A172 (cell line): ENCODE data around the gene SET. TPM values are rescaled to one million over a fixed set of nuclear protein-coding genes. Genes with fewer than 3 reads are reported as not detected.
A peak's percentile ranks its signal among the peaks of the same experiment; 100 is the strongest.

Source experiments
- DNase-seq: peaks from one replicate; pipeline ENCODE4 v3.0.0-alpha.2; 2015; ENCODE audit warnings: low spot score
- total RNA-seq: library from RNA; depleted of rRNA; stranded (reverse); fragments of >200 nt; shearing (Covaris generic); gene quantifications from 2 replicates; pipeline ENCODE4 v1.2.3, GENCODE V29; 2014

SET gene
- total RNA-seq, 1 experiment from 2014 or later: 1,647 TPM

DNA sequence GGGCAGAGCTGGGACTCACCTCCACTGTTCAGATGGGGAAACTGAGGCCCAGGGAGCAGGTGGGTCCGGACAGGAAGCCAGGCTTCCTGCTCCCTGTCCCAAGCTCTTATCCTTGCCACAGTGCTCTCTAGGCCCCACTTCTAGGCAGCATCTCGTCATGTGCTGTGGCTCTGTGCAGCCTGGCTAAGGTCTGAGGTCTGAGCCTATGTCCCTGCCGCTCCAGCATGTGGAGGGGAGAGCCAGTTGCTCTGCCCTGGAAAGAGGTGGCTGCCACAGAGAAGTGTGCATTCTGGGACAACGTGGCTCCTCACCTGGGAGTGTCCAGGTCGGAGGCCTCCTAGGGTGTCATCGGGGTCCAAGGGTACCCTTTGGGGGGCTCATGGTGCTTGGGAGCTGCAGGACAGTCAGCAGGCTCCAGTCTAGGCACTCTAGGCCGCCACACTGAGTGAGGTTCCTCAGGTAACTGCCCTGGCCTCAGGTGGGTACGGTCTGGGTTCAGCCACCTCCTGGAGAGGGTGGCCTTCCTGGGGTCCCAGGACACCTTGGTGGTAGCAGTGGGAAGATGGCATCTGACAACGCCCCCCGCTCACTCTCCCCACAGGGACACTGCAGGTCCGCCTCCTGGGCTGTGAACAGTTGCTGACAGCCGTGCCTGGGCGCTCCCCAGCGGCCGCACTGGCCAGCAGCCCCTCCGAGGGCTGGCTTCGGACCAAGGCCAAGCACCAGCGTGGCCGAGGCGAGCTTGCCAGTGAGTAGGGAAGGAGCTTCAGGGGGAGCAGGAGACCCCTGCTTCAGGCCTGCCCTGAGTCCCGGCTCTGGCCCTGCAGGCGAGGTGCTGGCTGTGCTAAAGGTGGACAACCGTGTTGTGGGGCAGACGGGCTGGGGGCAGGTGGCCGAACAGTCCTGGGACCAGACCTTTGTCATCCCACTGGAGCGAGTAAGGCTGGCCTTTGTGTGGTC lies 23.7 kb downstream of the SET start:
- DNase-seq: no peak

- DNase-seq: no peak
Observed at GRCh38 chr9:128713411-128713780, 24.4 kb downstream of the SET start.

- no peak for DNase-seq
Observed at GRCh38 chr9:128713941-128714573, 25.0 kb downstream of the SET start.

DNA sequence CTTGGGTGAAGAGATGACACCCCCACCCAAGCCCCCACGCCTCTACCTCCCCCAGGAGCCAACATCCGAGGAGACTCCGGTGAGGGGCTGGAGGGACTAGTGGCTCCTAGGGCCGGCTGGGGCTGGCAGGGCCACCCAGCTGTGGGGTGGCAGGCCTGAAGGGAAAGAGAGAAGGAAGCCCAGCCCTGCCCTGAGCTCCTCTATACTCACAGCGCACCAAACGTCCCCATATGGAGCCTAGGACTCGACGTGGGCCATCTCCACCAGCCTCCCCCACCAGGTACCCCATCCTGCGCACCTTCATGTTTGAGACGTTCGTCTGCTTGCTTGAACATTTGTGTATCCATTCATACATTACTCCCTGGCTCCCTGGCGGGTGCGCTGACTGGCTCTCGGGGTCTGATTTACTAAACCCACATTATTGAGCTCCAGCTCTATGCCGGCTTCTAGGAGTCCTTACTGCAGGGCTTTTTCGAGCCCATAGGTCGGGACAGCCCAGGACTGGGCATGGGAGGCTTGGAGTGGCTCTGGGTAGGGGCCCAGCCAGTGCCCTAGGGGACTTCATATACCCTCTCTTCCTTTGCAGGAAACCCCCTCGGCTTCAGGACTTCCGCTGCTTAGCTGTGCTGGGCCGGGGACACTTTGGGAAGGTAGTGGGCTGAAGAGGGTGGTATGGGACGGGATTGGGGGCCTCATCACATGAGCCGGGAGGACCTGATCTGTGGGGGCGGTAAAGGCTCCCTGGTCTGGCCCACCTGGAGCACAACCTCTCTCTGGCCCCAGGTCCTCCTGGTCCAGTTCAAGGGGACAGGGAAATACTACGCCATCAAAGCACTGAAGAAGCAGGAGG lies 25.8 kb downstream of the SET start:
- no peak for DNase-seq

- DNase-seq: no peak
Observed at GRCh38 chr9:128715436-128715750, 26.4 kb downstream of the SET start.

DNA sequence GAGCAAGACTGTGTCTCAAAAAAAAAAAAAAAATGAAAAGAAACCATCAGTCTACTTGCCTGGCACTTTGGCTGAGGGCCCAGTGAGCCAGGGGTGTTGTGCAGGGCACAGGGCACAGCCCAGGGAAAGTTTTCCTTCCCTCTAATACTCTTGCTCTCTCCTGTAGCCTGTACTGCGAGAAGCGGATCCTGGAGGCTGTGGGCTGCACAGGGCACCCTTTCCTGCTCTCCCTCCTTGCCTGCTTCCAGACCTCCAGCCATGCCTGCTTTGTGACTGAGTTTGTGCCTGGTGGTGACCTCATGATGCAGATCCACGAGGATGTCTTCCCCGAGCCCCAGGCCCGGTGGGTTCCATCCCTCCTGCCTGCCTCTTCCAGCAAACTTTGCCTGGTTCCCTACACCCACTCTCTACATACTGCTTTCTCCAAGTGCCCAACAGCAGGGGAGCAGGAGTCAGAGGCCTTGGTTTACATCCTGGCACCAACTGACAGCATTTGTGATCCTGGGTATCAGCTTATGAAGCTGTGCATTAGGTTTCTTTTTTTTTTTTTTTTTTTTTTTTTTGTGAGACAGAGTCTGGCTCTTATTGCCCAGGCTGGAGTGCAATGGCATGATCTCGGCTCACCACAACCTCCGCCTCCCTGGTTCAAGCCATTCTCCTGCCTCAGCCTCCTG lies 27.7 kb downstream of the SET start:
- DNase-seq: no peak

DNA sequence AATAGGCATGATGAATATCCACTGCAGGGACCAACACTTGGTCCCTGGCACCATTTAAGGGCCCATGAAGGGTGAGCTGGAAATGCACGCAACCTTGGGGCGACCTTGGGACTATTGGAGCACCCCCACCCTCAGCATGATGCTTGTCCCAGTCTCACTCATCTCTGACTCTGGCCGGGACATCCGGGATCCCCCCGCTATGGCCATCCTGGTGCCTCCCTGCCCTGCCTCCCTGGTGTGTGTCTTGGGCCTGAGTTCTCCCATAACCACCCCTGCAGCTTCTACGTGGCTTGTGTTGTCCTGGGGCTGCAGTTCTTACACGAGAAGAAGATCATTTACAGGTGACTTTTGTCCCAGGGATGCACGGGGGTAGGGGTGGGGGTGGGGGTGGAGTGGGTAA lies 29.0 kb downstream of the SET start:
- no peak for DNase-seq

- DNase-seq: no peak
Observed at GRCh38 chr9:128718475-128718874, 29.5 kb downstream of the SET start.

GRCh38 chr9:128719919-128720605 lies 31.0 kb downstream of the SET start:
- DNase-seq: no peak

DNA sequence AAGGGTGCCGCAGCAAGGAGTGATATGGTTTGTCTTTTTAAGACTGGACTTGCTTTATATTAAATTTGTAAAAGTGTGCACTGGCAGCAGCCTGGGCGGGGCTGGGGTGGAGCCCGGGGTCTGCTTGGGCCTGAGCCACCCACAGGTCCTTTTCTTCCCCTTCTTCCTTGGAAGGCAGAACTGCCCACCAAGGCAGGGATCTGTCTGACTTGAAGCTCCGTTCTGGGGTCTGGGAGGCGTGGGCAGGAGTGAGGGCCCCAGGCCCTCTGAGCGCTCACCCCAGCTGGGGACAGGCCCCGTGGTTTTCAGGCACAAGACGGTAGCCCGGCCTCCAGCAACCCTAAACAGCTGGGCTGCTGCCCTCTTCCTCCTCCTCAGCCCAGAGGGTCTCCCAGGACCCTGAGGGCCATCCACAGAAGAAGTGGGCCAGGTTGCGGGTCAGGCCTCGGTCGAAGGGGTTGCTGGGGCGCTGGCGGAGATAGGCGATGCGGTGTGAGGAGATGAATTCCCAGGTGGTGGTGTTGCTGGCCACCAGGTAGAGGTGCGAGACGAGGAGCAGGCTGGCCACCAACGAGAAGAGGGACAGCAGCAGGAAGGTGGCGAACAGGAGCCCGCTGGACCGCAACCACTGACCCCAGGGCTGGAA lies 31.9 kb downstream of the SET start:
- DNase-seq: no peak

- no peak for DNase-seq
Observed at GRCh38 chr9:128721487-128722010, 32.5 kb downstream of the SET start.

GRCh38 chr9:128722380-128723351 lies 33.6 kb downstream of the SET start:
- no peak for DNase-seq

- DNase-seq: peak; percentile 35
Observed at GRCh38 chr9:128723352-128723865, 34.4 kb downstream of the SET start.

DNA sequence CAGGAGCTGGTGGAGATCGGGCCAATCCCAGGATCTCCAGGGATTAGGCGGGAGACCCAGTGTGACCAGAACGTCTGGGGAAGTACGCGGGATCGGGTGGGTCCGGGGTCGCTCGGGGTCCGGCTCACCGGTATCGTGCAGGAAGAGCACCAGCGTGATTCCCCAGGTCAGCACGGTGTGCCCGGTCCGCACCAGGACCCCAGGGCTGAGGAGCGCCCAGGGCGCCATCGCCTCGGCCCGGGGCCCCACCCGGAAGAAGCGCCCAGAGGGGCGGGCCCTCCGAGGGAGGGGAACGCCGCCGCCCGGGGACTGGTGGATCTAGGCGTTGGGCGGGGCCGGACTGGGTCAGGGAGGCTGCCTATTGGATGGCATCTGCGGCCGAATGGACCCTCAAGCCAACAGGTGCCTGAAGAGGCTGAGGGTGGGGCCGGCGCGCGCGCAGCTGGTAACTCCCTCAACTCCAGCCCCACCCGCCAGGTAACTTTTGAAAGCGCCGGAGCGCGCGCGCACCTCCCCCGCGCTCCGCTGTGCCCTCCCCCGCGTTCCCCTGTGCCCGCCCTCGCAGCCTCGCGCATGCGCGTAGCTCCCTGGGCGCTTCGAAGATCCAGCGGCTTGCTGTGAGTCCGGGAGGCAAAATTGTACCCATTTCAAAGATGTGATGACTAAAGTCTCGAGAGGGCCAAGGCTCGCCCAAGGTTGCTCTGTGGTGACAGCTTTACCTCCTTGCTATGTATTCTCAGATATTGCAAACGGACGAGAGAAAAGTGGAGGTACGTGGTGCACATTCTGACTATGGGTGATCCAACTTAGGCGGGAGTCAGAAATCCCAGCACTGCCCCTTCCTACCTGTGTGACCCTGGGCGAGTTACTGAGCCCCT lies 35.1 kb downstream of the SET start, which contains the start of gene ZDHHC12:
Gene ZDHHC12 (minus strand): TSS at position 262 of the 878 bp plus-strand sequence. CDS start 34 bp downstream, at position 228.
- peak; percentile 100 for DNase-seq

- peak; percentile 94 for DNase-seq
Observed at GRCh38 chr9:128724744-128725211, 35.8 kb downstream of the SET start.

DNA sequence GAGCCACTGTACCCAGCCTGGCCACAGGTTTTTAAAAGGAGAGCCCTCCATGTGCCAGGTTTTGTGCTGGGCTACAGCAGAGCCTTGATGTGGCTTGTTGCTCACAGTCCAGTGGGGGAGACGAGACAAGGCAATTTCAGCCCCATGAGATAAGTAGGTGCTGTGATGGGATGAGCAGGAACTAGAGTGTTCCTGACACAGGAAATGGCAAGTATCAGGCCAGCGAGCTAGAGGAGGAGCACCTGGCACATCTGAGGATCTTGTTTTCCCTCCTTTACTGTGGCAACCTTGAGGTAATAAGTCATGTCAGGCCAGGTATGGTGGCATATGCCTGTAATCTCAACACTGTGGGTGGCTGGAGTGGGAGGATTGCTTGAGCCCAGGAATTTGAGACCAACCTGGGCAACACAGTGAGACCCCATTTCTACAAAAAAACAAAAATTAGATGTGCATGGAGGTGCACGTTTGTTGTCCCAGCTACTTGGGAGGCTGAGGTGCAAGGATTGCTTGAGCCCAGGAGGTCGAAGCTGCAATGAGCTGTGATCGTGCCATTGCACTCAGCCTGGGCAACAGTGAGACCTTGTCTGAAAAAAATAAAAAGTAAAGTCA lies 38.7 kb downstream of the SET start:
- DNase-seq: no peak

DNA sequence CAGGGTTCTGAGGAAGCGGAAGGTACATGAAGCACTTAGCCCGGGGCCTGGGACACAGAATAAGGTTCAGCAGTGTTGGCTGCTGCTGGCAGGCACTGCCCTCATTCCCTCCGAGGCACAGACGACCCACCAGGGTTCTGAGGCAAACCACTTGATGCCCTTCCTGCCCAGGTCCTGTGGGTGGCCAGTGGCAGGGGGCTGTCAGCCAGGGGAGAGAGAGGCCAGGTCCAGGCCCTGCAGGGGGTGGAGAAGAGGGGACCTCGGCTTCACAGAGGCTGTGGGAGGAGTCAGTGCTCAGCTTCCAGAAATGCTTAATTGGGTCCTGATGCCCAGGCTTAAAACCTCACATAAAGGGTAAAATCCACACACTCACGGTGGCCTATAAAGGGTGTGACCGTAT lies 39.3 kb downstream of the SET start:
- DNase-seq: no peak
